ENCODE measurements around the gene MRPS7. TPM values are rescaled to one million over a fixed set of nuclear protein-coding genes. Genes with fewer than 3 reads are reported as not detected.
A peak's percentile ranks its signal among the peaks of the same experiment; 100 is the strongest.

The MRPS7 gene
- total RNA-seq, 1 experiment from 2014 or later = 93.7 TPM

GRCh38 chr17:75260641-75261335 lies 891 bp upstream of the MRPS7 start:
- no CpG with 5 or more reads among the region's 31 CpGs for WGBS (ENCODE audit: extremely low coverage, insufficient read length, low lambda C conversion rate)
- Histone ChIP-seq H3K9ac (ENCODE audit: extremely low read depth, insufficient read length, low read length) (peak overlapping the region; percentile 81), H4K91ac (ENCODE audit: insufficient read length, low read depth, low read length) (no peak overlapping the region), H4K5ac (ENCODE audit: insufficient read length, low read depth, low read length) (no peak overlapping the region), H3K14ac (ENCODE audit: insufficient read depth, low read length) (no peak overlapping the region; the same call in 1 of the 2 replicates), H3K4ac (ENCODE audit: low read depth, low read length) (no peak overlapping the region), H3K4me1 (ENCODE audit: insufficient read depth, low read length) (peaks cover 4% of the 10 kb centered on the region), H3K4me2 (ENCODE audit: insufficient read depth, insufficient read length, low read length) (peak overlapping the region; percentile 81), H4K8ac (replicated peaks; ENCODE audit: insufficient read length, low read depth, low read length) (no peak overlapping the region), H3K27me3 (ENCODE audit: insufficient read depth, low read length) (no peaks in the 10 kb centered on the region), H2BK120ac (ENCODE audit: low read depth, low read length, poor library complexity, severe bottlenecking) (no peak overlapping the region), H3K79me2 (ENCODE audit: insufficient read depth, low read length) (peaks cover 18% of the 10 kb centered on the region), H3K56ac (ENCODE audit: insufficient read length, low read depth, low read length) (no peak overlapping the region), H3K23ac (ENCODE audit: insufficient read length, low read depth, low read length) (no peak overlapping the region), H3K9me3 (ENCODE audit: control insufficient read depth, low read depth, low read length) (no peaks in the 10 kb centered on the region), H3K23me2 (ENCODE audit: insufficient read length, low read depth, low read length, poor library complexity, severe bottlenecking) (peaks cover 4% of the 10 kb centered on the region), H3T11ph (ENCODE audit: low read length) (no peak overlapping the region), H2AFZ (ENCODE audit: low read length) (no peak overlapping the region), H2BK15ac (ENCODE audit: low read depth, low read length) (no peak overlapping the region), H3K18ac (ENCODE audit: insufficient read length, low read depth, low read length) (no peak overlapping the region), H2BK12ac (ENCODE audit: insufficient read length, low read depth, low read length) (no peak overlapping the region), H2AK5ac (ENCODE audit: insufficient read length, low read length) (no peak overlapping the region), H2BK5ac (ENCODE audit: insufficient read length, low read length) (no peak overlapping the region), H2BK20ac (ENCODE audit: low read depth, low read length, poor library complexity, severe bottlenecking) (no peak overlapping the region), H4K20me1 (ENCODE audit: control insufficient read depth, insufficient read depth, insufficient read length) (no peaks in the 10 kb centered on the region), H3K79me1 (ENCODE audit: insufficient read depth, low read depth, low read length, poor library complexity, severe bottlenecking) (peaks cover 4% of the 10 kb centered on the region), H3K27ac (ENCODE audit: insufficient read length, low read depth, low read length) (no peak overlapping the region)
- Mint-ChIP-seq H3K27ac (peak overlapping the region; percentile 100), H3K36me3 (ENCODE audit: insufficient read depth in 1 of 3, low read depth in 3 of 3) (peaks cover 8 to 41% (median 37%) of the 10 kb centered on the region in 3 experiments; a peak in 6 of 7 replicates), H3K4me3 (peak overlapping the region; percentile 99), H3K4me1 (peaks cover 25 to 28% of the 10 kb centered on the region in 2 experiments), H3K9me3 (no peaks in the 10 kb centered on the region), H3K27me3 (ENCODE audit: low read depth) (no peaks in the 10 kb centered on the region)
- peak; percentile 17; the same call in 1 of the 3 replicates for TF ChIP-seq CTCF (conservative IDR thresholded peaks at IDR 0.05)
- no peak for DNase-seq
